Cardiac fibroblast (primary cell): ENCODE measurements around the gene RSPO3.
A peak's percentile ranks its signal among the peaks of the same experiment; 100 is the strongest.
"Not testable (repeated sequence)": the region's sequence is repeated elsewhere in the genome, so short reads cannot be mapped to it uniquely, and the experiment has no call there.

Source experiments
- DNase-seq, 2 donors: peaks; one replicate each; pipeline versions ENCODE4 v3.0.0 to v3.0.0-alpha.2; 2010; ENCODE audit warnings: low read depth in 2 of 2
- H3K4me3 ChIP-seq, 2 donors: replicated peaks in 1 of 2; 1 replicate in 1 of 2; 2 replicates in 1 of 2; pipeline ENCODE4 v1.5.1; 2011; ENCODE audit warnings: low read depth in 2 of 2, low read length in 2 of 2, mild to moderate bottlenecking in 2 of 2, moderate library complexity in 1 of 2
- TF ChIP-seq, protein P1 (sequence below): IDR thresholded peaks from one replicate; pipeline ENCODE4 v1.5.1; 2011; ENCODE audit warnings: low read depth, mild to moderate bottlenecking, low read length, inconsistent platforms

The RSPO3 gene

DNA sequence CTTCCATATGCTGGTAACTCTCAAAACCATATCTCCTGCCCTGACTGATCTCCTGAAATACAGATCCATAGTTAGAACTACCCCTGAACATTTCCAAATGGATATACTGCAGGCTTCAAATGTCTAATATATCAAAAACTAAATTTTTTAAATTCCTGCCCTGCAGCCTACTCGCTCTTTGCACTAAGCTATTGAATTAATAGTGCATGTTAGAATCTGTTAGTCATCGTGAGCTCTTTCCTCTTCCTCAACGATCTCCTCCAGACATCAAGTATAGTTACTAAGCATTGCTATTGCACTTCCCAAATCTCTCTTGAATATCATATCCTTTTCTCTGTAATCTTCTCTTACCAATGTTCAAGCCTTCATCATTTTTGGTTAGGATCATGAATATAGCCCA lies 26.0 kb upstream of the RSPO3 start:
- DNase-seq = no peak
- H3K4me3 ChIP-seq = no peak overlapping the region
- TF ChIP-seq, protein P1, sequence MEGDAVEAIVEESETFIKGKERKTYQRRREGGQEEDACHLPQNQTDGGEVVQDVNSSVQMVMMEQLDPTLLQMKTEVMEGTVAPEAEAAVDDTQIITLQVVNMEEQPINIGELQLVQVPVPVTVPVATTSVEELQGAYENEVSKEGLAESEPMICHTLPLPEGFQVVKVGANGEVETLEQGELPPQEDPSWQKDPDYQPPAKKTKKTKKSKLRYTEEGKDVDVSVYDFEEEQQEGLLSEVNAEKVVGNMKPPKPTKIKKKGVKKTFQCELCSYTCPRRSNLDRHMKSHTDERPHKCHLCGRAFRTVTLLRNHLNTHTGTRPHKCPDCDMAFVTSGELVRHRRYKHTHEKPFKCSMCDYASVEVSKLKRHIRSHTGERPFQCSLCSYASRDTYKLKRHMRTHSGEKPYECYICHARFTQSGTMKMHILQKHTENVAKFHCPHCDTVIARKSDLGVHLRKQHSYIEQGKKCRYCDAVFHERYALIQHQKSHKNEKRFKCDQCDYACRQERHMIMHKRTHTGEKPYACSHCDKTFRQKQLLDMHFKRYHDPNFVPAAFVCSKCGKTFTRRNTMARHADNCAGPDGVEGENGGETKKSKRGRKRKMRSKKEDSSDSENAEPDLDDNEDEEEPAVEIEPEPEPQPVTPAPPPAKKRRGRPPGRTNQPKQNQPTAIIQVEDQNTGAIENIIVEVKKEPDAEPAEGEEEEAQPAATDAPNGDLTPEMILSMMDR = no peak

DNA sequence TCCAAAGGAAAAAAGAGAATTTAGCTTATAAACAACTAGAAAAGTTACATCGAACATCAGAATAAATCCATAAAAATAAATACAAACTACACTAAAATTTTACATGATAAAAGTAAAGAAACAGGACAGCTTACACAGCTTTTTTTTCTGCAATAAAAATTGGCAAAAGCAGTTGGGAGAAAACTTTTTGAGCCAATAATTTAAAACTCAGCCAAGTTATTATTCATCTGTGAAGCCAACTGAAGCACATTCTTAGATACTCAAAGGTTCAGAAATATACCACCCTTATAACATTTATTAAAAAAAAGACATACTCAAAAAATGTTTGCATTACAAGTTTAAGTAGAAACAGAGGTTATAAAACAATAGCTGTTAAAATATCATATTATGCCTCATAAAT lies 23.7 kb upstream of the RSPO3 start:
- H3K4me3 ChIP-seq = no peak overlapping the region
- DNase-seq = no peak
- TF ChIP-seq, protein P1 = no peak

DNA sequence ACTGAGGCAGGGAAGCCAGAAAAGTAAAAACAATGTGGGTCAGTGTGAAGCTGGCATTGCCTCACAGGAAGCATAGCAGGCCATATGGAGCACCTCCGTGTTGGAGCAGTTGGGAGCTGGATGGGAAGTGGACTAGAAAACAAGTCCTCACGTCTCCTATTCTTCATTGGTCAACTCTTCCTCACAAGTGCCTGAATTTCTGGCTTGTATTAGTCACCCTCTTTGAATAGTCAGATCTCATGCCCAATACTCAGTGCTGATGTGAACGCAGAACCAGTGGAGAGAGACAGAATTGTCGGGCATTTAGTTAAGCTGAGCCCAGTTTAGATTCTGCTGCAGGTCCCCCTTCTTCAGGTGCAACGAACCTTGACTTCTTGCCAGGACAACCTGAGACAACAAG lies 22.3 kb upstream of the RSPO3 start:
- TF ChIP-seq, protein P1 = no peak
- DNase-seq = no peak
- H3K4me3 ChIP-seq = no peak overlapping the region

DNA sequence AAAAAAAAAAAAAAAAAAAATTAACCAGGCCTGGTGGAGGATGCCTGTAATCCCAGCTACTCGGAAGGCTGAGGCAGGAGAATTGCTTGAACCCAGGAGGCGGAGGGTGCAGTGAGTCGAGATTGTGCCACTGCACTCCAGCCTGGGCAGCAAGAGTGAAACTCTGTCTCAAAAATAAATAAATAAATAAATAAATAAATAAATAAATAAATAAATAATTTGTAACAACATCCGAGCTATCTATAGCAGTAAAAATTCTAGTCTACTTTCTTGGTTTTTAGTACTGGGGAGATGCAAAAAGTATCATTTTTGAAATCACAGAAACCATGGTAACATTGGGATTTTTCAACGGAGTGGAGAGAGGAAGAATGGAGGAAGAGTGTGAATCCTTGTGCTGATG lies 21.0 kb upstream of the RSPO3 start:
- H3K4me3 ChIP-seq, DNase-seq: not testable (repeated sequence)

DNA sequence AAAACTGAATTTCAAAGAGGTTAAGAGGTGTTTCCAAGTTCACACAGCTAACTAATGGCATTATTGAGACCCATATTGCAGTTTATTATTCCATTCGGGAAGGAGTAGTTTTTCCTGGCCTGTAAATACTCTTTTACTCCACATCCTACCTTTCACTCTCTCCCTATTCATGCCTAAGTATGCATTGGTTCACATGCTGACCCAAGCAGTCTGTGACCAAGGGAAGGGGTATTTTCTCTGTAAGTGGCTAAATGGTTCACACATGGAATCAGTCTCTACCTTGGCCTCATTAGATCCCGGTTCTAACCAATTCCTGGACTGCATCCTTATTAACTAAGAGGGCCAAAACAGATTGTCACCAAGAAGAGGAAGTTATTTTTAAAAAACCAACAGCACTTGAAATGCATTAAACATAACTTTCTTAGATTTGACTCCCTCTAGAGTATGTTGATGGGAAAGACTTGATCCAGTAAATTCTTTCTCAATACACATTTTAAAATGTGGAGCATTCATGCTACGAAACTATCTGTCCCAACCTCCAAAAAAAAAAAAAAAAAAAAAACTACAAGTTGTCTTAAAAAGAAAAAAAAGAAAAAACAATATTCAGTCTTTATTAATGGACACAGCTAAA lies 17.8 kb upstream of the RSPO3 start:
- H3K4me3 ChIP-seq = no peak overlapping the region
- TF ChIP-seq, protein P1 = peak; percentile 47
- peak; percentile 25 to 54 for DNase-seq

DNA sequence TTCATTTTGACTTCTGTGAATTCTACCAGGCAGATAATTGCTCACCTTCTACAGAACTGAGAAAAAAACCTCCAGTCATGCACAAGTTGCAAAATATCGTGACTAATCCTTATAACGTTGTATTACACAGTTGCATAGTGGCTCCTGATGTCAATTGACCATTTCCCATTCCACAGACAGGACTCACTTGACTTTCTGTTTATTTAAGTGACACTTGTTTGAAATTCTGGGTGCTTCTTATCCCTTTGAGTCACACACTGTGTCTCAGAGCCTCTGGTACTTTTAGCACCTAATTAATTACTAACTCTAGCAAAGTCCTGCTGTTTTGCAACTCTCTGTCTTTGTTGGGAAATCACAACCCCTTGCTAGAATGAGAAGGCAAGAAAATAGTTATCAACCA lies 16.2 kb upstream of the RSPO3 start:
- peak; percentile 70 to 96 for DNase-seq
- TF ChIP-seq, protein P1 = no peak
- no peak overlapping the region for H3K4me3 ChIP-seq

DNA sequence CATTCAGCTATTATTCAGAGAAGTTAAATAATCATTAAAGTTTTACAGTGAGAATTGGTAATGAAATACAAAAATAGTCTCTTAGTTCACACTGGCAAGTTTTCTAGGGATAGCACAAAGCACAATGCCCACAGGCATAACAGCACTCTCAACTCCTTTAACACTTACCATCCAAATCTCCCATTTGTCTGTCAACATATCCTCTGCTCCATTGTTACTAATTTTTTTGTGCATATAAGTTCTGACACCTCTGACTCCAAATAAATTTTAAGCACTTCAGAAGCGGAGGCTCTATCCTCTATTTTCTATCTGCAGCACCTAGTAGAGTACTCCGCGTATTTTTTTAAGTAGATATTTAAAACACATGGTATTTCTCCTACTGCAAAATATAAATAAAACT lies 15.6 kb upstream of the RSPO3 start:
- no peak overlapping the region for H3K4me3 ChIP-seq
- TF ChIP-seq, protein P1 = no peak
- no peak for DNase-seq
